Measurements from ENCODE around the gene PRKAR1B. TPM values are rescaled to one million over a fixed set of nuclear protein-coding genes. Genes with fewer than 3 reads are reported as not detected.

Gene PRKAR1B
- total RNA-seq, 2 donors from 2014 or later = 15.1 to 15.9 TPM

- Histone ChIP-seq H3K4me1 (peaks cover 0 to 36% of the 10 kb centered on the region in 2 donors), H3K9me3 (no peaks in the 10 kb centered on the region), H3K36me3 (peaks cover 23% of the 10 kb centered on the region), H3K27me3 (no peaks in the 10 kb centered on the region), H3K4me3 (no peak overlapping the region), H3K27ac (no peak overlapping the region)
- no peak for TF ChIP-seq CTCF (IDR thresholded peaks at IDR 0.05)
- no peak for DNase-seq (ENCODE audit: low spot score)
Measured at GRCh38 chr7:741850-742249, 14.8 kb upstream of the PRKAR1B start.

DNA sequence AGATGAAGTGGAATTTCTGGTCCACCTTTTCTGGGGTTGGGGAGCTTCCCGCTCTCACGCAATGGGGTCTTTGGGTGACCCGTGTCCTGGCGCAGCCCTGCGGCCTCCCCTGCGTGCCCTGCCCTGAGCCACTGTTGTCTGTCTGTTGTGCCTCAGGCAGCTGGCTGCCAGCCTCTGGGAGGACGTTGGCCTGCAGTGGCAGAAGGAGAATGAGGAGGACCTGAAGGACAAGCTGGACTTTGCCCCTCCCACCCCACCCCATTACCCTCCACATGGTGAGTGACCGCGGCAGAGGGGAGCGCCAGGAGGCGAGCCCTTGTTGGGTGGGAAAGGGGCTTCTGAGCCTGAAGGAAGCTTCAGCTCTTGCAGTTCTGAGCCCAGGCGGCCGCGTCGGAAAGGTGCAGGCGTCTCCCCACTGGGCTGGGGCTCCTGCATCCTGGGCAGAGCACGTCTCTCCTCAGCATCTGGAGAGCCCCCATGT, 14.2 kb upstream of the PRKAR1B start:
- H3K9me3 ChIP-seq = no peaks in the 10 kb centered on the region
- H3K27me3 ChIP-seq = no peaks in the 10 kb centered on the region
- H3K4me1 ChIP-seq = peaks cover 0 to 30% of the 10 kb centered on the region in 2 donors
- no peak for DNase-seq (ENCODE audit: low spot score)
- peaks cover 23% of the 10 kb centered on the region for H3K36me3 ChIP-seq
- no peak for TF ChIP-seq CTCF (IDR thresholded peaks at IDR 0.05)
- H3K4me3 ChIP-seq = no peak overlapping the region
- H3K27ac ChIP-seq = no peak overlapping the region

GRCh38 chr7:739983-740942, 13.2 kb upstream of the PRKAR1B start:
- H3K27me3 ChIP-seq = no peaks in the 10 kb centered on the region
- no peak overlapping the region for H3K4me3 ChIP-seq
- TF ChIP-seq CTCF (IDR thresholded peaks at IDR 0.05) = no peak
- H3K9me3 ChIP-seq = no peaks in the 10 kb centered on the region
- peaks cover 23% of the 10 kb centered on the region for H3K36me3 ChIP-seq
- peaks cover 0 to 23% of the 10 kb centered on the region in 2 donors for H3K4me1 ChIP-seq
- DNase-seq (ENCODE audit: low spot score) = no peak
- H3K27ac ChIP-seq = no peak overlapping the region

- no peak for TF ChIP-seq CTCF (IDR thresholded peaks at IDR 0.05)
- Histone ChIP-seq H3K4me3 (no peak overlapping the region), H3K4me1 (peaks cover 0 to 20% of the 10 kb centered on the region in 2 donors), H3K36me3 (peaks cover 23% of the 10 kb centered on the region), H3K27ac (peak overlapping the region in 1 of 2 donors; percentile 26), H3K9me3 (peaks cover 1 to 2% of the 10 kb centered on the region in 2 donors), H3K27me3 (no peaks in the 10 kb centered on the region)
- DNase-seq (ENCODE audit: low spot score) = no peak
Measured at GRCh38 chr7:739455-739982, 12.4 kb upstream of the PRKAR1B start.

DNA sequence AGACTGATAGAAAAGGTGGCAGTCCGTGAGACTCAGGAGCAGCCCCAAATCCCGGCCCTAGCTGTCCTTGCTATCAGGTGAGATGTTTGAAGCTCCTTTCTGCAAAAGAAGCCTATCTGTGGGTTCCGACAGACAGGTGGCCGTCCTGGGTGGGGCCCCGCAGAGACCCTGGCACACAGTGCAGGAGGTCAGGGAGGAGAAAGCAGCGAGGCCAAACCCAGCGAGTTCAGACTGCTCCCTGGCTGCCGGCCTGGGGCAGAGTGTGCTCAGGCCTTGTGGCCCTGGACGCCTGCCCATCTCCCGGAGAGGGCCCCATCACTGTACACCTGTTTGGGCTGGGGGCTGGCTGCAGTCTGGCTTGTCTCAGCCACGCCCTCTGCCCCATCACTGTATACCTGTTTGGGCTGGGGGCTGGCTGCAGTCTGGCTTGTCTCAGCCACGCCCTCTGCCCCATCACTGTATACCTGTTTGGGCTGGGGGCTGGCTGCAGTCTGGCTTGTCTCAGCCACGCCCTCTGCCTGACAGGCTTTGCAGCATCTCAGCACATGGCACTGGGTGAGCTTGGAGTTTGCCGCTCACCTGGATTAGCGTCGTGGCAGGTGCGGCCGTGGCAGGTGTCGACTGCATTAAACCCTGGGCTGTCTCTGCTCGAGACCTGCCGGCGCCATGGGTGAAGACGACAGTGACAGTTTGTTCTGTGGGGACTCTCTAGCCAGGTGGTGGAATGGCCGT, 11.8 kb upstream of the PRKAR1B start:
- TF ChIP-seq CTCF (IDR thresholded peaks at IDR 0.05) = peak in 1 of 2 donors; percentile 13
- H3K36me3 ChIP-seq = peaks cover 23% of the 10 kb centered on the region
- DNase-seq (ENCODE audit: low spot score) = no peak
- no peaks in the 10 kb centered on the region for H3K27me3 ChIP-seq
- H3K27ac ChIP-seq = peak overlapping the region; percentile 38 to 62
- no peak overlapping the region for H3K4me3 ChIP-seq
- H3K4me1 ChIP-seq = peaks cover 0 to 20% of the 10 kb centered on the region in 2 donors
- H3K9me3 ChIP-seq = peaks cover 4 to 8% of the 10 kb centered on the region in 2 donors
